Epithelial cell of proximal tubule (primary cell): ENCODE results near the gene ADAMTS10. TPM values are rescaled to one million over a fixed set of nuclear protein-coding genes. Genes with fewer than 3 reads are reported as not detected.
"Not testable (repeated sequence)": the region's sequence is repeated elsewhere in the genome, so short reads cannot be mapped to it uniquely, and the experiment has no call there.

Source experiments
- DNase-seq: peaks from one replicate; pipeline ENCODE4 v3.0.0-alpha.2; 2011; ENCODE audit warnings: low read depth
- H3K4me3 ChIP-seq: 2 replicates; pipeline ENCODE4 v1.5.1; 2011; ENCODE audit warnings: low read depth, mild to moderate bottlenecking, low read length
- total RNA-seq: library from RNA; depleted of rRNA; stranded (reverse); fragments of >200 nt; gene quantifications from 2 replicates; pipeline ENCODE4 v1.2.3, GENCODE V29; 2015
- TF ChIP-seq, protein P1 (sequence below): conservative IDR thresholded peaks from 2 replicates; pipeline ENCODE4 v1.5.1; 2012; ENCODE audit warnings: low read depth, mild to moderate bottlenecking, low read length

Gene ADAMTS10
- total RNA-seq, 1 donor from 2014 or later, result 4.8 TPM

DNA sequence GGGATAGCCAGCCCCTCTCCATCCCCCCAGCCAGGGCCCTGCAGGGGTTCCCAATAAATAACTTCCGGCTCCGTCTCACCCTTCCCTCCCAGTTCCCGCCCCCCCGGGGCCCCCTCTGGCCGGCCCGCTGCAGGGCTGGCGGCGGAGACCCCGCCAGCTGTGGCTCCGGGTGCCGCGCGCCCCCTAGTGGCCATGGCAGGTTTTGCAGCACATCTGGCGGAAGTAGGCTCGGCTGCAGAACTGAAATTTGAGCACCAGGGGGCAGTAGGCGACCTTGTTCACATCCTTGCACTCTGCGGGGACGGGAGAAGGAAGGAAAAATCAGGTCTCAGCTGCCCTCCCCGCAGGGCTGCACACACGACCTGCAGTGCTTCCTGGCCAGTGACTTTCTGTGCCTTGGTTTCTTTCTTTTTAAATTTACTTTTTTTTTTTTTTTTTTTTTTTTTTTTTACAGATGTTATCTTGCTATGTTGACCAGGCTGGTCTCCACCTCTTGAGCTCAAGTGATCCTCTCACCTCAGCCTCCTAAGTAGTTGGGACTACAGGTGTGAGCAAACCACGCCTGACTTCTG, 29.7 kb downstream of the ADAMTS10 start:
- TF ChIP-seq, protein P1, sequence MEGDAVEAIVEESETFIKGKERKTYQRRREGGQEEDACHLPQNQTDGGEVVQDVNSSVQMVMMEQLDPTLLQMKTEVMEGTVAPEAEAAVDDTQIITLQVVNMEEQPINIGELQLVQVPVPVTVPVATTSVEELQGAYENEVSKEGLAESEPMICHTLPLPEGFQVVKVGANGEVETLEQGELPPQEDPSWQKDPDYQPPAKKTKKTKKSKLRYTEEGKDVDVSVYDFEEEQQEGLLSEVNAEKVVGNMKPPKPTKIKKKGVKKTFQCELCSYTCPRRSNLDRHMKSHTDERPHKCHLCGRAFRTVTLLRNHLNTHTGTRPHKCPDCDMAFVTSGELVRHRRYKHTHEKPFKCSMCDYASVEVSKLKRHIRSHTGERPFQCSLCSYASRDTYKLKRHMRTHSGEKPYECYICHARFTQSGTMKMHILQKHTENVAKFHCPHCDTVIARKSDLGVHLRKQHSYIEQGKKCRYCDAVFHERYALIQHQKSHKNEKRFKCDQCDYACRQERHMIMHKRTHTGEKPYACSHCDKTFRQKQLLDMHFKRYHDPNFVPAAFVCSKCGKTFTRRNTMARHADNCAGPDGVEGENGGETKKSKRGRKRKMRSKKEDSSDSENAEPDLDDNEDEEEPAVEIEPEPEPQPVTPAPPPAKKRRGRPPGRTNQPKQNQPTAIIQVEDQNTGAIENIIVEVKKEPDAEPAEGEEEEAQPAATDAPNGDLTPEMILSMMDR, result peak; percentile 99
- no peak for DNase-seq
- no peak overlapping the region for H3K4me3 ChIP-seq

GRCh38 chr19:8578642-8579265, 31.8 kb downstream of the ADAMTS10 start:
- TF ChIP-seq, protein P1, result peak; percentile 89
- no peak for DNase-seq
- H3K4me3 ChIP-seq, result no peak overlapping the region

DNA sequence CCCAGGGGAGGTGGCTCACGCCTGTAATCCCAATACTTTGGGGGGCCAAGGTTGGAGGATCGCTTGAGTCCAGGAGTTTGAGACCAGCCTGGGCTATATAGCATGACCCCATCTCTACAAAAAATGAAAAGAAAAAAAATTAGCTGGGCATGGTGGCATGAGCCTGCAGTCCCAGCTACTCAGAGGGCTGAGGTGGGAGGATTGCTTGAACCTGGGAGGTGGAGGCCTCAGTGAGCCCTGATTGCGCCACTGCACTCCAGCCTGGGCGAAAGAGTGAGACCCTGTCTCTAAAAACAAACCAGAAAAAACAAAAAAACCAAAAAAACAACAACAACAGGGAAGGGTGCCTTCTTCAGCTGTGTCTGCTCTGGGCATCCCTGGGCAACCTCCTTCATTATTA, 32.8 kb downstream of the ADAMTS10 start:
- DNase-seq, result no peak
- no peak overlapping the region for H3K4me3 ChIP-seq
- TF ChIP-seq, protein P1, result no peak

DNA sequence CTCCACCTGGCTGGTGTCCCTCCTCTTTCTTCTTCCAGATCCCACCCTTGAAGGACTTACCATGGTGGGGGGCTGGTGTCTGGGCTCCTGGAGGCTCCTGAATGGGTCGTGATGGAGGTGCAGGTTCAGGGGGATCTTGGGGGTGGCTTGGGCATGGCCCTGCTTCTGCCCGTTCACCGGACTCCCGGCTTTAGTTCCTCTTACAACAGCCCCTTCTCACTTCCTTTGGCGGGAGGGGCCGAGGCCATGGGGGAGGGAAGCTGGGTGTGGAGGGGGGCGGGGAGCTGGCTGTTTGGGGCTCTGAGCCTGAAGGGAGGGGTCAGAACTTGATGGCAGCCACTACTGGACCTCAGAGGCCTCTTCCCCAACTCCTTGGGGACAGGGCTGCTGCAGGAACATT, 33.3 kb downstream of the ADAMTS10 start, which contains the start of gene MYO1F:
TSS of gene MYO1F (minus strand) at position 196 of the 400 bp plus-strand sequence. CDS start at position 63, 133 bp downstream.
- no peak within 1 kb of the TSS for H3K4me3 ChIP-seq
- TF ChIP-seq, protein P1, result no peak
- no peak for DNase-seq

GRCh38 chr19:8576273-8576993, 34.1 kb downstream of the ADAMTS10 start:
- H3K4me3 ChIP-seq, result no peak overlapping the region
- TF ChIP-seq, protein P1, result no peak
- DNase-seq, result no peak

- TF ChIP-seq, protein P1, result no peak
- no peak overlapping the region for H3K4me3 ChIP-seq
- DNase-seq, result no peak
These were observed 35.0 kb downstream of the ADAMTS10 start for GRCh38 chr19:8575467-8575997.

DNA sequence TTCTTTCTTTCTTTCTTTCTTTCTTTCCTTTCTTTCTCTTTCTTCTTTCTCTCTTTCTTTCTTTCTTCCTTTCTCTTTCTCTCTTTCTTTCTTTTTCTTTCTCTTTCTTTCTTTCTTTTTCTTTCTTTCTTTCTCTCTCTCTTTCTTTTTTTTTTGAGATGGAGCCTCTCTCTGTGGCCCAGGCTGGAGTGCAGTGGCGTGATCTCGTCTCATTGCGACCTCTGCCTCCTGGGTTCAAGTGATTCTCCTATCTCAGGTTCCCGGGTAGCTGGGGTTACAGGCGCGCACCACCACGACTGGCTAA, 35.9 kb downstream of the ADAMTS10 start:
- not testable (repeated sequence) for H3K4me3 ChIP-seq, DNase-seq
